HEK293T (cell line): ENCODE measurements around the gene RAMACL.

Experiments
- CTCF ChIA-PET: fragments of 350-600 bp; formaldehyde crosslinking; extraction: SDS; loops from one replicate; lab custom pipeline; 2021; ENCODE audit warnings: antibody characterized with exemption, inconsistent platforms; lab: Yijun Ruan, JAX
- POLR2A ChIA-PET: fragments of 350-600 bp; formaldehyde crosslinking; extraction: SDS; loops from one replicate; lab custom pipeline; 2020; ENCODE audit warnings: antibody characterized with exemption, inconsistent platforms; lab: Yijun Ruan, JAX
- DNase-seq: peaks from one replicate; pipeline ENCODE4 v3.0.0; 2012; ENCODE audit warnings: mixed read lengths; ENCODE audit errors: extremely low spot score
- ARNT ChIP-seq: fragments of 450-650 bp; IDR thresholded peaks from 2 replicates; pipeline ENCODE4 v1.6.1; 2017; ENCODE audit warnings: mild to moderate bottlenecking
- BHLHE40 ChIP-seq: fragments of 450-650 bp; IDR thresholded peaks from 2 replicates; pipeline ENCODE4 v1.6.1; 2016; ENCODE audit warnings: mild to moderate bottlenecking, moderate library complexity, borderline replicate concordance
- CTBP1 ChIP-seq: fragments of 450-650 bp; IDR thresholded peaks from 2 replicates; pipeline ENCODE4 v1.6.1; 2016; ENCODE audit warnings: borderline replicate concordance
- ELF4 ChIP-seq: fragments of 450-650 bp; IDR thresholded peaks from 2 replicates; pipeline ENCODE4 v1.6.1; 2017; ENCODE audit warnings: antibody characterized with exemption
- FOXA1 ChIP-seq: fragments of 450-650 bp; IDR thresholded peaks from 2 replicates; pipeline ENCODE4 v1.6.1; 2016; ENCODE audit warnings: mild to moderate bottlenecking
- FOXK2 ChIP-seq: fragments of 450-650 bp; IDR thresholded peaks from 2 replicates; pipeline ENCODE4 v1.6.1; 2016; ENCODE audit warnings: mild to moderate bottlenecking
- FOXM1 ChIP-seq: fragments of 450-650 bp; IDR thresholded peaks from 2 replicates; pipeline ENCODE4 v1.6.1; 2017; ENCODE audit warnings: mild to moderate bottlenecking, borderline replicate concordance
- HDGF ChIP-seq: fragments of 450-650 bp; IDR thresholded peaks from 2 replicates; pipeline ENCODE4 v1.6.1; 2017; ENCODE audit warnings: antibody characterized with exemption, borderline replicate concordance
- L3MBTL2 ChIP-seq: fragments of 450-650 bp; conservative IDR thresholded peaks from 2 replicates; pipeline ENCODE4 v1.6.1; 2016; ENCODE audit warnings: mild to moderate bottlenecking
- LEF1 ChIP-seq: fragments of 450-650 bp; IDR thresholded peaks from 2 replicates; pipeline ENCODE4 v1.6.1; 2017; ENCODE audit warnings: mild to moderate bottlenecking, borderline replicate concordance
- NFRKB ChIP-seq: fragments of 450-650 bp; IDR thresholded peaks from 2 replicates; pipeline ENCODE4 v1.6.1; 2016; ENCODE audit warnings: mild to moderate bottlenecking, moderate library complexity
- SP1 ChIP-seq: fragments of 450-650 bp; IDR thresholded peaks from 2 replicates; pipeline ENCODE4 v1.6.1; 2017
- SUZ12 ChIP-seq: fragments of 450-650 bp; IDR thresholded peaks from 2 replicates; pipeline ENCODE4 v1.6.1; 2016; ENCODE audit warnings: mild to moderate bottlenecking
- TARDBP ChIP-seq: fragments of 450-650 bp; IDR thresholded peaks from 2 replicates; pipeline ENCODE4 v1.6.1; 2016
- ZNF384 ChIP-seq: fragments of 450-650 bp; IDR thresholded peaks from 2 replicates; pipeline ENCODE4 v1.6.1; 2016
- TF ChIP-seq, protein P1 (sequence below): fragments of 450-650 bp; IDR thresholded peaks from 2 replicates; pipeline ENCODE4 v1.6.1; 2016

RAMACL gene

DNA sequence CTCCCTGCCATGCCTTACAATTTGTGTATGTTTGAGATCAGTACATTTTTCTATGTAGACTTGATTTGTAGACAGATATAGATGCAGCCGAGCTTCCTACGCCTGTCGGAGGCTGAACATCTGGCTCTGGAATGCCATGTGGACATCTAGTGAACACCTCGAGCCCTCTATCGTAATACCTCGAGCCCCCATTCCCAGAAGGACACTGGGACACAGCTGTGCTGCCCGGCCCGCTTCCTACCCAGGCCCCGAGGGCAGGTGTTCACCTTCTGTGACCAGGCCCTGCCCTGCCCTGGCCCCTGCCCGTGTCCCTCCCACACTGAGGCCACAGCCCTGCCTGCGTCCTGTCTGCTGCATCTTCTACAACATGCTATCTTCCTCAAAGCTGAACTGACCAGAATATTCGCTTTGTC, 27.7 kb upstream of the RAMACL start:
- no peak for DNase-seq
- ChIA-PET POLR2A (no interaction called here), CTCF (no interaction called here)
- TF ChIP-seq NFRKB (no peak), FOXM1 (no peak), BHLHE40 (no peak), FOXK2 (no peak), TARDBP (no peak), ELF4 (no peak), ARNT (no peak), LEF1 (no peak), SUZ12 (no peak)

DNA sequence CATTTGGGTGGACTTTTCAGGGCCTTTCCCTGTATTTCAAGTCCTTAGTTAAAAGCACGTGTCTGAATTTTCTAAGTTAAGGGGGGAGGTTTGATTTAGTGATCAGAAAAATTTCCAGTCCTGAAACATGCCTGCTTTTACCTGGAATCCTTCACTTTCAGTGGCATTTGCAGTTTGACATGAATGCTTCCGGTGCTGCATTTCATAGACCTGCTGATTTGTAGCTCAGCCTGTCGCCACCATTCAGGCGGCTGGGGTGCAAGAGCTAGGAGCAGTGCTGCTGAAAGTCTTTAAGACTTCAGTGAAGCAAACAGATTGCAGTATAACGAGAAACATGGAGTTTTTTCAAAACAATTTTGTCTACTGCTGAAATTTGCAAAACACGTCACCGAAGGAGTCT, 26.5 kb upstream of the RAMACL start:
- ChIA-PET POLR2A (interaction anchor here (1.4 kb wide), 1 partner anchor 14 kb away, joined by 8 read pairs; the partner anchor contains the start of gene RPS6KA2), CTCF (no interaction called here)
- TF ChIP-seq TARDBP = no peak
- TF ChIP-seq ARNT = no peak
- no peak for DNase-seq

DNA sequence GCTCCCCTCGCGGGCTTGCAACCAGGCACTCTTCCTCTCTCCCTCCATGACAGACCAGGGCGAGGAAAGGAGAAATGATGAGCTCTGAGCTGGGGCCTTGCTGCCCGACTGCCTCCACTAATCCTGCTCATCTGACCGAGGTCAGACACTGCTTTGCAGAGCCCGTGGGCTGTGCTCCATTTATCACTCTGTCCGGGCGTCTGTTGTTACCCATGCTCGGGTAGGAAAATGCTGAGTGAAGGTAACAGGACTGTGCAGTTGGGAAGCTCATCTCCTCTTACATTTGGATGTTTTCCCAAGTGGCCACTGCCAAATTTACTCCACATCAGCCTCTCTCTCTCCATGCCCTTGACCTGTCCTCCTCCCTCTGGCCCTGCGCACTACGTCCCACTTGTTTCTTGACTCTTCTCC, 26.0 kb upstream of the RAMACL start:
- CTCF ChIA-PET = no interaction called here
- POLR2A ChIA-PET = interaction anchor here (1.4 kb wide), 1 partner anchor 14 kb away, joined by 8 read pairs; the partner anchor contains the start of gene RPS6KA2
- no peak for TF ChIP-seq CTBP1
- TF ChIP-seq FOXM1 = no peak
- no peak for TF ChIP-seq FOXK2
- no peak for TF ChIP-seq L3MBTL2
- TF ChIP-seq TARDBP = no peak
- no peak for TF ChIP-seq ZNF384
- no peak for TF ChIP-seq ELF4
- TF ChIP-seq SUZ12 = no peak
- no peak for TF ChIP-seq SP1
- TF ChIP-seq BHLHE40 = no peak
- TF ChIP-seq FOXA1 = no peak
- no peak for TF ChIP-seq HDGF
- no peak for TF ChIP-seq NFRKB
- no peak for TF ChIP-seq LEF1
- no peak for TF ChIP-seq ARNT
- TF ChIP-seq, protein P1, sequence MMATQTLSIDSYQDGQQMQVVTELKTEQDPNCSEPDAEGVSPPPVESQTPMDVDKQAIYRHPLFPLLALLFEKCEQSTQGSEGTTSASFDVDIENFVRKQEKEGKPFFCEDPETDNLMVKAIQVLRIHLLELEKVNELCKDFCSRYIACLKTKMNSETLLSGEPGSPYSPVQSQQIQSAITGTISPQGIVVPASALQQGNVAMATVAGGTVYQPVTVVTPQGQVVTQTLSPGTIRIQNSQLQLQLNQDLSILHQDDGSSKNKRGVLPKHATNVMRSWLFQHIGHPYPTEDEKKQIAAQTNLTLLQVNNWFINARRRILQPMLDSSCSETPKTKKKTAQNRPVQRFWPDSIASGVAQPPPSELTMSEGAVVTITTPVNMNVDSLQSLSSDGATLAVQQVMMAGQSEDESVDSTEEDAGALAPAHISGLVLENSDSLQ = no peak
- DNase-seq = no peak

DNA sequence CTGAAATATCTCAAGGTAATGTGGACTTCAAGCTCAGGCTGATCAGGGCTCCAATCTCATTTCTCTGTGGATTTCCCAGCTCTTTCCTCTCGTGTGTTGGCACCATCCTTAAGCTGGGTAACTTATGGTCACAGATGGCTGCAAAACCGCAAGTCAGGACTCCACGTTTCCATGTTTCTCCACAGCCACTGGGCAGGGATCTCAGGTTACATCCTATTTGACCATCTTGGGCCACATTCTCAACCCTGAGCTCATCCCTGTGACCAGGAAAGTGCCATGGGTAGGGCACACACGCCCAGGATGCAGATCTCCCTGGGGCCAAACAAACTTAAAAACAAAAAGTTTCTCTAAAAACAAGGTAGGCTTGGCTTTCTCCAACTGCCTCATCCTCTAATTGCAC, 25.2 kb upstream of the RAMACL start:
- no peak for DNase-seq
- ChIA-PET CTCF (no interaction called here), POLR2A (no interaction called here)
- no peak for TF ChIP-seq SP1
- no peak for TF ChIP-seq ELF4
- no peak for TF ChIP-seq TARDBP
- no peak for TF ChIP-seq LEF1
- TF ChIP-seq, protein P1 = no peak
- no peak for TF ChIP-seq NFRKB
- no peak for TF ChIP-seq FOXK2
- TF ChIP-seq CTBP1 = no peak
- TF ChIP-seq L3MBTL2 = no peak
- no peak for TF ChIP-seq HDGF
- TF ChIP-seq BHLHE40 = no peak
- no peak for TF ChIP-seq ARNT
- TF ChIP-seq FOXM1 = no peak
- TF ChIP-seq SUZ12 = no peak
- no peak for TF ChIP-seq FOXA1
- TF ChIP-seq ZNF384 = no peak

DNA sequence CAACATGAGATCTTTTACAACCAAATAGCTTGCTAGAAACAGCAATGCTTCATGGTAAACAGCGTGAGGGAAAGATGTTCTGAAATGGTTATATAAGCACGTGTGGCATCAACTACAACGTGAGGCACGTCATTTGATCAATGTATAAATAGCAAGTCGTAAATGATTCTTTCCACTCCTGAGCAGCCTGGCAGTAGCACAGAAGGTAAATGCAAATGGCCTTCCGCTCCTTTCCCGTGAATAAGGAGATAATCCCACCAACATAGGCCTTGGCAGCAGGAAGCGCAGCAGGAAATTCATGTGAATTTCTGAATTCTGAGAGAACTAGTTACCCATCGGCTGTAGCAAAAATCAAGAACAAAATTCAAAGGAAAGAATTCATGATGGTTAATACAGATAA, 23.6 kb upstream of the RAMACL start:
- ChIA-PET CTCF (no interaction called here), POLR2A (no interaction called here)
- TF ChIP-seq FOXK2 = no peak
- no peak for TF ChIP-seq FOXA1
- TF ChIP-seq ARNT = no peak
- TF ChIP-seq NFRKB = no peak
- no peak for TF ChIP-seq ELF4
- no peak for TF ChIP-seq SP1
- TF ChIP-seq LEF1 = no peak
- TF ChIP-seq TARDBP = no peak
- TF ChIP-seq ZNF384 = no peak
- TF ChIP-seq SUZ12 = no peak
- no peak for TF ChIP-seq BHLHE40
- no peak for TF ChIP-seq HDGF
- TF ChIP-seq, protein P1 = no peak
- TF ChIP-seq FOXM1 = no peak
- TF ChIP-seq CTBP1 = no peak
- TF ChIP-seq L3MBTL2 = no peak
- no peak for DNase-seq

DNA sequence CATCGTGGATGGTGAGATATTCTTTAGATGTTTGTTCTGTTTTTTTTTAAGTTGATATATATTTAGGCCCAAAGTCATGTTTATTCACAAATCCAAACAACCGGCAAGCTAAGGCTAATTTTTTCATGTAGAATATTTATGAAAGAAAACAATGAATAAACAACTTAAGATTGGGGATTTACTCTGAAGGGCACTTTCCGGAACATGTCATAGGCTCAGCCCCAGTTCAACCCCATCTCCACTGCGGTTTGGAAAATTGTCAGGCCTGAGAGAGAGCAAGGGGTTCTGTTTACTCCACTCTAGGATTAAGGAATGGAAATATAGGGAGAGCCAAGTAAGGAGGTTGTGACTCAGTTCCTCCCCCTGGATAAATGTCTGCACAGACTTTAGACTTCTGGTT, 22.3 kb upstream of the RAMACL start:
- CTCF ChIA-PET = no interaction called here
- TF ChIP-seq L3MBTL2 = no peak
- TF ChIP-seq ELF4 = no peak
- TF ChIP-seq, protein P1 = no peak
- no peak for TF ChIP-seq TARDBP
- no peak for TF ChIP-seq FOXK2
- no peak for TF ChIP-seq HDGF
- no peak for TF ChIP-seq FOXM1
- TF ChIP-seq SUZ12 = no peak
- TF ChIP-seq NFRKB = no peak
- POLR2A ChIA-PET = no interaction called here
- no peak for DNase-seq
